Spleen (tissue), 10 donors: ENCODE results near the gene LYZL2. TPM values are rescaled to one million over a fixed set of nuclear protein-coding genes. Genes with fewer than 3 reads are reported as not detected.

ENCODE experiments used
- polyA plus RNA-seq, 3 donors: library from polyadenylated mRNA; stranded (reverse); fragments of 200-250 nt; gene quantifications; one replicate each; pipeline ENCODE4 v1.2.1, GENCODE V29; 2013
- total RNA-seq, 7 donors: library from RNA; depleted of rRNA in 3 of 7; stranded (reverse); fragments of >200 nt in 3 of 7; fragmentation: NEBNext Ultra II Directional in 4 of 7; extraction: Animal tissue kit (Norgen Biotek cat#: 25700) in 4 of 7; gene quantifications; one replicate each; pipeline versions ENCODE4 v1.1.0 to v1.2.1, GENCODE V29; 2016 to 2021
- donor health status: healthy with polysubstance abuse.
- donor health status: DM: no; HTN: no; CAD: no; lungs with moderate emphysema.
- donor health status: DM: no; HTN: no; CAD: no.
- donor health status: Bipolar disorder and iron deficiency.
- donor health status: healthy.
- donor health status: DM: no; HTN: no; CAD: no.
- donor health status: DM: yes; HTN: yes; CAD: no.

LYZL2 gene
- total and polyA plus RNA-seq, 10 donors: not detected

Other genes with a start within 250 kb of the LYZL2 start
- 10 to 100 TPM; 36.2 to 84.3 (median 61.8) TPM for gene MAP3K8, start 195.6 kb downstream of the LYZL2 start, total RNA-seq
- 10 to 100 TPM; 24.8 to 38.1 (median 28.5) TPM for gene MAP3K8, start 195.6 kb downstream of the LYZL2 start, polyA plus RNA-seq